Breast epithelium (tissue), 4 donors: ENCODE data around the gene MAP3K3. TPM values are rescaled to one million over a fixed set of nuclear protein-coding genes. Genes with fewer than 3 reads are reported as not detected.

Source experiments
- DNase-seq, 2 donors: peaks; one replicate each; pipeline ENCODE4 v3.0.0-alpha.2; 2019; ENCODE audit warnings: low spot score in 2 of 2
- H3K27ac ChIP-seq, 2 donors: fragments of 200-600 bp; sonication (generic) in 1 of 2; one replicate each; pipeline ENCODE4 v1.5.1; 2016 to 2019; ENCODE audit warnings: mild to moderate bottlenecking in 1 of 2
- H3K27me3 ChIP-seq, 2 donors: fragments of 200-600 bp; sonication (generic) in 1 of 2; one replicate each; pipeline versions ENCODE4 v1.5.1 to v1.6.0; 2017 to 2019; ENCODE audit warnings: control low read depth in 1 of 2, mild to moderate bottlenecking in 1 of 2
- H3K36me3 ChIP-seq: fragments of 200-600 bp; one replicate; pipeline ENCODE4 v1.5.1; 2019
- H3K4me1 ChIP-seq, 2 donors: fragments of 200-600 bp; sonication (generic); one replicate each; pipeline ENCODE4 v1.5.1; 2016 to 2019; ENCODE audit warnings: control low read depth in 1 of 2
- H3K4me3 ChIP-seq, 3 donors: fragments of 200-600 bp; sonication (generic); 1 replicate in 2 of 3; 2 replicates in 1 of 3; pipeline ENCODE4 v1.5.1; 2016 to 2019; ENCODE audit warnings: mild to moderate bottlenecking in 3 of 3, moderate library complexity in 2 of 3
- H3K9me3 ChIP-seq, 2 donors: fragments of 200-600 bp; sonication (generic) in 1 of 2; one replicate each; pipeline ENCODE4 v1.5.1; 2016 to 2019; ENCODE audit warnings: control low read depth in 1 of 2
- POLR2A ChIP-seq: fragments of 450-650 bp; IDR thresholded peaks from one replicate; pipeline ENCODE4 v1.6.1; 2016; ENCODE audit warnings: antibody characterized with exemption, mild to moderate bottlenecking, moderate library complexity
- POLR2AphosphoS5 ChIP-seq, 3 donors: sonication (generic); formaldehyde crosslinking; IDR thresholded peaks; one replicate each; pipeline ENCODE4 v1.6.1; 2017; ENCODE audit warnings: antibody characterized with exemption in 3 of 3
- intact Hi-C: fragments of 100-400 bp; cut with DNase I; formaldehyde crosslinking; loops from one replicate; pipeline ENCODE4 v1.15.1; 2023; ENCODE audit warnings: low total_unique reads
- total RNA-seq, 3 donors: library from RNA; depleted of rRNA; stranded (reverse); fragments of >200 nt; gene quantifications; one replicate each; pipeline ENCODE4 v1.1.0, GENCODE V29; 2016
- TF ChIP-seq, protein P1 (sequence below), 3 donors: fragments of 450-650 bp; IDR thresholded peaks; one replicate each; pipeline ENCODE4 v1.5.1; 2016 to 2017; ENCODE audit warnings: antibody characterized with exemption in 3 of 3, mild to moderate bottlenecking in 3 of 3, moderate library complexity in 3 of 3

MAP3K3 gene
- total RNA-seq, 3 donors from 2014 or later = 44.9 to 60.0 (median 47.9) TPM

DNA sequence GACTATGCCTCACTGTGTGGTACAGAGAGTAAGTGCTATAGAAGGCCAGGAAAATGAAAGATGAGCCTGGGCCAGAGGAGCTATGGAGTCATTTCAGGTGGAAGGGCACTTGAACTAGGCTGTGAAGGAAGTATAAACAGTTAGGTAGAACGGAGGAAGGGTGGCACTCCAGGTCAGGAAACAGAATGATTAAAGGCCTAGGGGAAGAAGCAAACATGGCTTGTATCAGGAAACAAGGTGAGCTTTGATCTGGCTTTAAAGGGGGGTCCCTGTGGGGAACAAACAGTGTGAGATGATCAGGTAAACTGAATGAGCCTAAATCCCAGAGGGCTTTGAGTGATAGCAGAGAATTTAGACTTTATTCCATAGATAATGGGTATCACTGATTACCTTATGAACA is 16.9 kb downstream of the MAP3K3 start:
- TF ChIP-seq, protein P1, sequence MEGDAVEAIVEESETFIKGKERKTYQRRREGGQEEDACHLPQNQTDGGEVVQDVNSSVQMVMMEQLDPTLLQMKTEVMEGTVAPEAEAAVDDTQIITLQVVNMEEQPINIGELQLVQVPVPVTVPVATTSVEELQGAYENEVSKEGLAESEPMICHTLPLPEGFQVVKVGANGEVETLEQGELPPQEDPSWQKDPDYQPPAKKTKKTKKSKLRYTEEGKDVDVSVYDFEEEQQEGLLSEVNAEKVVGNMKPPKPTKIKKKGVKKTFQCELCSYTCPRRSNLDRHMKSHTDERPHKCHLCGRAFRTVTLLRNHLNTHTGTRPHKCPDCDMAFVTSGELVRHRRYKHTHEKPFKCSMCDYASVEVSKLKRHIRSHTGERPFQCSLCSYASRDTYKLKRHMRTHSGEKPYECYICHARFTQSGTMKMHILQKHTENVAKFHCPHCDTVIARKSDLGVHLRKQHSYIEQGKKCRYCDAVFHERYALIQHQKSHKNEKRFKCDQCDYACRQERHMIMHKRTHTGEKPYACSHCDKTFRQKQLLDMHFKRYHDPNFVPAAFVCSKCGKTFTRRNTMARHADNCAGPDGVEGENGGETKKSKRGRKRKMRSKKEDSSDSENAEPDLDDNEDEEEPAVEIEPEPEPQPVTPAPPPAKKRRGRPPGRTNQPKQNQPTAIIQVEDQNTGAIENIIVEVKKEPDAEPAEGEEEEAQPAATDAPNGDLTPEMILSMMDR (IDR thresholded peaks at IDR 0.05) = no peak
- no peak for TF ChIP-seq POLR2AphosphoS5 (IDR thresholded peaks at IDR 0.05)
- no peak for TF ChIP-seq POLR2A
- H3K4me3 ChIP-seq = no peak overlapping the region
- DNase-seq = no peak
- no peaks in the 10 kb centered on the region for H3K4me1 ChIP-seq
- intact Hi-C loops = no loop called here
- no peaks in the 10 kb centered on the region for H3K27me3 ChIP-seq
- H3K36me3 ChIP-seq = no peaks in the 10 kb centered on the region
- no peak overlapping the region for H3K27ac ChIP-seq
- H3K9me3 ChIP-seq = no peaks in the 10 kb centered on the region

DNA sequence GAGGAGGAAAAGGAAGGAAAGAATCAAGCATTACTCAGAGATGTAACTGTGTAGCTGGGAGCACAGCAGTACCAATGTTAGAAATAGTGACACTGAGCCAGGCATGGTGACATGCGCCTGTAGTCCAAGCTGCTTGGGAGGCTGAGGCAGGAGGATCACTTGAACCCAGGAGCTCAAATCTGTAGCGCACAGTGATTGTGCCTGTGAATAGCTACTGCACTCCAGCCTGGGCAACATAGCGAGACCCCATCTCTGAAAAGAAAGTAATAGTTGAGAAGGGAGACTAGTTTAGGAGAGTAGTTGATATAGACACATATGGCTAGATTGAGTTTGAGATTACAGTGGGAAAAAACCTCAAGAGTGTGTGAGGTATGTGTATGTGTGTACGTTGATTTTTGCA is 17.8 kb downstream of the MAP3K3 start:
- TF ChIP-seq POLR2AphosphoS5 (IDR thresholded peaks at IDR 0.05) (no peak), POLR2A (no peak)
- TF ChIP-seq, protein P1 (IDR thresholded peaks at IDR 0.05) = no peak
- DNase-seq = no peak
- H3K4me1 ChIP-seq = no peaks in the 10 kb centered on the region
- H3K4me3 ChIP-seq = no peak overlapping the region
- H3K9me3 ChIP-seq = no peaks in the 10 kb centered on the region
- no peaks in the 10 kb centered on the region for H3K36me3 ChIP-seq
- H3K27ac ChIP-seq = no peak overlapping the region
- intact Hi-C loops = no loop called here
- no peaks in the 10 kb centered on the region for H3K27me3 ChIP-seq

DNA sequence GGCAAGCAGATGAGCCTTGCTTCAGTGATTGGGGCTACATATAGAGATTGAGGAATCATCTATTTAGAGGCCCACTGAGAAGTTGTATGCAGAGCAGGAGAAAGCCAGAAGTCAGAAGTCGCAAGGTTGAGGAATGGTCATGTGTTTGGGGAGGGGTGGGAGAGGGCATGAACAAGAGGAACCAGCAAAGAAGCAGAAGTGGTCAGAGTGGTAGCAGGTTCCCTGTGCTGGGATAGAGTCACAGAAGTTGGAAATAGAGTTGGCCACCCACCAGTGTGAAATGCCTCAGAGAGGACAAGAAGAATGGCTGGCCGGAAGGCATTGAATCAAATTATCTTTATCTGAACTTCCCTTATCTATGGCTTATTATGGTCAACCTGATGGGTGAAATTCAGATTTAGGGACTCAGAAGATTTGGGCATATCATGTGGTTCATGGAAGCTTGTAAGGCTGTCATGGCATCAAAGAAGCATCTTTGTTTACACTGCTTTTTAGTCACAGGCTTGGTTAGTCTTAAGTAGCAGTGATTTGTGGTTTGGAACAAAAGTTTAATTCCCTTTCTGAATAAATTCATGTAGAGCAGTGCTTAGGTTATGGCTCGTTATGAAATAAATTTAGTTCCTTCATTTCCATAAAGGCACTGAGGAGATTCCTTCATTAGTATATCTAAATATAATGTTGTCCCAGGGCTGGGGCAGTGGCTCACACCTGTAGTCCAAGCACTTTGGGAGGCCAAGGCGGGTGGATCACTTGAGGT is 19.7 kb downstream of the MAP3K3 start:
- Histone ChIP-seq H3K4me1 (peaks cover 0 to 3% of the 10 kb centered on the region in 2 donors), H3K27ac (no peak overlapping the region), H3K36me3 (no peaks in the 10 kb centered on the region), H3K9me3 (no peaks in the 10 kb centered on the region), H3K27me3 (no peaks in the 10 kb centered on the region), H3K4me3 (no peak overlapping the region)
- TF ChIP-seq POLR2A = no peak
- no peak for TF ChIP-seq POLR2AphosphoS5 (IDR thresholded peaks at IDR 0.05)
- TF ChIP-seq, protein P1 (IDR thresholded peaks at IDR 0.05) = no peak
- intact Hi-C loops = no loop called here
- DNase-seq = no peak

DNA sequence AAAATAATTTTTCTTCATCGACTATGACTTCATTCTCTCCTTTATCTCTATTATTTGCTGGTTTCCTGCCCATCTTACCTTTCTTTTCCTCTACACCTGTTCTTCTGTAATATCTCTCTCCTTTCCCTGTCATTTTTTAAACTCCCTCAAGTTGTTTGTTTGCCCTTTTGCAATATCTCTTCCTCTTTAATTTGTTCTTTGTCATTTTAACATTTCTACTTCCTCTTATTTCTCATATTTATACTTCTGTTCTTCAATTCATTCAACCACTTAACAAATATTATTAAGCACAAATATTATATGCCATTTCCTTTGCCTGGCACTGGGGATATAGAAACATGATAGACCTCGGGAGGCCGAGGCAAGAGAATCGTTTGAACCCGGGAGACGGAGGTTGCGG is 22.6 kb downstream of the MAP3K3 start:
- H3K4me3 ChIP-seq = no peak overlapping the region
- TF ChIP-seq, protein P1 (IDR thresholded peaks at IDR 0.05) = no peak
- TF ChIP-seq POLR2A (no peak), POLR2AphosphoS5 (IDR thresholded peaks at IDR 0.05) (no peak)
- no peaks in the 10 kb centered on the region for H3K36me3 ChIP-seq
- H3K27ac ChIP-seq = no peak overlapping the region
- DNase-seq = no peak
- intact Hi-C loops = no loop called here
- H3K27me3 ChIP-seq = no peaks in the 10 kb centered on the region
- H3K9me3 ChIP-seq = no peaks in the 10 kb centered on the region
- peaks cover 0 to 12% of the 10 kb centered on the region in 2 donors for H3K4me1 ChIP-seq

DNA sequence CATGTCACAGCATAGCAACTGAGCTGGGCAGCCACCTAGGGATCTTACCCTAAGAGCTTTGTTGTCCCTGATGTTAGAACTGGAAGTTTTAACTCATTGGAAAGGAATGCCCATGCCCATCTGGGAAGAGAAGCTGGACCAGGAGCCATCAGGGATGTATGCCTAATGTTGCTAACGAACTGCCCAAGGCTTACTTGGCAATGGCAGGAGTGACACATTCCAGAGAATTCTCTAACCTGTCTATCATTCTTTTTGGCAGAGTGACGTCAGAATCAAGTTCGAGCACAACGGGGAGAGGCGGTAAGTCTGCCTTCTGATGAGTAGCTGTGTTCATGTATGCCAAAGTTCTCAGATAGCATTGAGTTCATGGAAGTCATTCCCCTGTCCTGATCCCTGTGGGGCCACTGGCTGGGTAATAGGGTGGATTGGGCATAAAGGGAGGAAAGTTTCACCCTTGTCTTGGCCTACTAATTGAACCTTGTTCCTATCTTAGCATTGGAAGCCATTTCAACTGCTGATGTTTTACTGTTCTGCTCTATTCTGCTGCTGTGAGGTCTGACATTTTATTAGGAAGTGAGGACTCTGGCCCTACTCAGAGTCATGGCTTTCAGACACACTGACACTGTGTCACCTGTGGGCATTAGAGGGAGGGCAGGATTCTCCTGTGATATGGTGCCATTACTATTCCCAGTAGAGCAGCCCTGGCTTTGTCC is 23.7 kb downstream of the MAP3K3 start:
- intact Hi-C loops = no loop called here
- no peak for DNase-seq
- H3K36me3 ChIP-seq = no peaks in the 10 kb centered on the region
- H3K27ac ChIP-seq = peak overlapping the region; percentile 33 to 74
- no peak overlapping the region for H3K4me3 ChIP-seq
- TF ChIP-seq POLR2A (no peak), POLR2AphosphoS5 (IDR thresholded peaks at IDR 0.05) (no peak)
- TF ChIP-seq, protein P1 (IDR thresholded peaks at IDR 0.05) = no peak
- no peaks in the 10 kb centered on the region for H3K9me3 ChIP-seq
- no peaks in the 10 kb centered on the region for H3K27me3 ChIP-seq
- H3K4me1 ChIP-seq = peaks cover 0 to 12% of the 10 kb centered on the region in 2 donors
